Breast epithelium (tissue), 3 donors: ENCODE data around the gene MUC20.

Experiments
- CTCF ChIP-seq, 3 donors: fragments of 450-650 bp; IDR thresholded peaks; one replicate each; pipeline ENCODE4 v1.5.1; 2016 to 2017; ENCODE audit warnings: antibody characterized with exemption in 3 of 3, mild to moderate bottlenecking in 3 of 3, moderate library complexity in 3 of 3
- POLR2A ChIP-seq: fragments of 450-650 bp; IDR thresholded peaks from one replicate; pipeline ENCODE4 v1.6.1; 2016; ENCODE audit warnings: antibody characterized with exemption, mild to moderate bottlenecking, moderate library complexity
- POLR2AphosphoS5 ChIP-seq, 3 donors: sonication (generic); formaldehyde crosslinking; IDR thresholded peaks; one replicate each; pipeline ENCODE4 v1.6.1; 2017; ENCODE audit warnings: antibody characterized with exemption in 3 of 3

- TF ChIP-seq CTCF (IDR thresholded peaks at IDR 0.05) (no peak), POLR2A (no peak), POLR2AphosphoS5 (IDR thresholded peaks at IDR 0.05) (no peak)
Measured at GRCh38 chr3:195731356-195731905, 10.7 kb downstream of the MUC20 start.
